Activated CD8-positive, alpha-beta memory T cell treated with anti-CD3 and anti-CD28 coated beads, Interleukin-2, amount 10 ng/mL, durations not matched to agents 7 days and 5 days (primary cell): ENCODE results near the gene AKT2. TPM values are rescaled to one million over a fixed set of nuclear protein-coding genes. Genes with fewer than 3 reads are reported as not detected.

Source experiments
- ATAC-seq: fragments of 150-1000 bp; cut with Tn5 transposase; one replicate; pipeline ENCODE4 v1.10.0; 2021; ENCODE audit warnings: moderate library complexity
- CTCF ChIA-PET: fragments of 350-600 bp; sonication (Branson Sonifier 250); formaldehyde crosslinking; loops from one replicate; lab custom pipeline; 2021; ENCODE audit warnings: antibody characterized with exemption; lab: Charles Lee
- DNase-seq: peaks from one replicate; pipeline ENCODE4 v3.0.0-alpha.2; 2020
- H3K27ac Mint-ChIP-seq: one replicate; pipeline ENCODE4 v1.8.0; 2021; ENCODE audit warnings: mild to moderate bottlenecking, mixed read lengths
- H3K27me3 Mint-ChIP-seq: one replicate; pipeline ENCODE4 v1.8.0; 2021; ENCODE audit warnings: mixed read lengths
- H3K36me3 Mint-ChIP-seq: one replicate; pipeline ENCODE4 v1.8.0; 2021; ENCODE audit warnings: mild to moderate bottlenecking, mixed read lengths
- H3K4me1 Mint-ChIP-seq: one replicate; pipeline ENCODE4 v1.8.0; 2021; ENCODE audit warnings: mixed read lengths
- H3K4me3 Mint-ChIP-seq: one replicate; pipeline ENCODE4 v1.8.0; 2021; ENCODE audit warnings: mild to moderate bottlenecking, moderate library complexity, mixed read lengths
- H3K9me3 Mint-ChIP-seq: one replicate; pipeline ENCODE4 v1.8.0; 2022; ENCODE audit warnings: low read depth, mixed read lengths
- total RNA-seq, 2 experiments: library from RNA; stranded (reverse); gene quantifications; one replicate each; pipeline ENCODE4 v1.2.3, GENCODE V29; 2021

Gene AKT2
- total RNA-seq, 2 experiments from 2014 or later, result 141 to 172 TPM

- H3K27ac Mint-ChIP-seq, result no peak within 1 kb of the TSS
- H3K9me3 Mint-ChIP-seq, result peaks cover 3% of the 10 kb centered on the region
- peaks cover 9% of the 10 kb centered on the region for H3K4me1 Mint-ChIP-seq
Observed at GRCh38 chr19:40217934-40218890, 66.9 kb downstream of the AKT2 start, which contains the start of gene TTC9B. TTC9B (minus strand) TSS chr19:40218384; CDS start chr19:40218381, 3 bp downstream.

GRCh38 chr19:40217027-40217810 lies 67.9 kb downstream of the AKT2 start:
- no peak for DNase-seq
- CTCF ChIA-PET, result interaction anchor here (0.8 to 1.9 kb wide), 5 partner anchors 10 to 472 kb away, joined by 3 to 11 read pairs (median 3); partner anchors contain the start of gene CCNP
- ATAC-seq, result no peak
- Mint-ChIP-seq H3K4me3 (no peak overlapping the region), H3K27me3 (peaks cover 41% of the 10 kb centered on the region), H3K36me3 (peaks cover 3% of the 10 kb centered on the region), H3K9me3 (peaks cover 3% of the 10 kb centered on the region), H3K4me1 (peaks cover 9% of the 10 kb centered on the region), H3K27ac (no peak overlapping the region)

More at GRCh38 chr19:40217934-40218890, 66.9 kb downstream of the AKT2 start, which contains the start of gene TTC9B:
- DNase-seq, result peak; percentile 60
- H3K4me3 Mint-ChIP-seq, result no peak within 1 kb of the TSS
- H3K36me3 Mint-ChIP-seq, result peaks cover 3% of the 10 kb centered on the region
- H3K27me3 Mint-ChIP-seq, result peaks cover 41% of the 10 kb centered on the region
- CTCF ChIA-PET, result interaction anchor here (0.6 to 1.9 kb wide), 7 partner anchors 9 to 473 kb away, joined by 3 to 11 read pairs (median 3); partner anchors contain the start of gene CCNP
- peak; percentile 70 for ATAC-seq

- H3K36me3 Mint-ChIP-seq, result no peaks in the 10 kb centered on the region
- ATAC-seq (no peak), DNase-seq (no peak)
- H3K4me1 Mint-ChIP-seq, result peaks cover 6% of the 10 kb centered on the region
- H3K9me3 Mint-ChIP-seq, result no peaks in the 10 kb centered on the region
- CTCF ChIA-PET, result interaction anchor here (1.2 kb wide), 1 partner anchor 17 kb away, joined by 5 read pairs; no protein-coding TSS in a partner anchor
- no peak overlapping the region for H3K4me3 Mint-ChIP-seq
- no peak overlapping the region for H3K27ac Mint-ChIP-seq
- H3K27me3 Mint-ChIP-seq, result peaks cover 37% of the 10 kb centered on the region
Observed at GRCh38 chr19:40216777-40217026, 68.4 kb downstream of the AKT2 start.

- Mint-ChIP-seq H3K36me3 (no peaks in the 10 kb centered on the region), H3K4me1 (peaks cover 6% of the 10 kb centered on the region), H3K9me3 (no peaks in the 10 kb centered on the region), H3K4me3 (no peak overlapping the region), H3K27me3 (peaks cover 37% of the 10 kb centered on the region), H3K27ac (no peak overlapping the region)
- ATAC-seq, result no peak
- CTCF ChIA-PET, result interaction anchor here (0.7 kb wide), 1 partner anchor 11 kb away, joined by 4 read pairs; no protein-coding TSS in a partner anchor
- DNase-seq, result no peak
Observed at GRCh38 chr19:40216013-40216776, 69.0 kb downstream of the AKT2 start.

- Mint-ChIP-seq H3K36me3 (no peaks in the 10 kb centered on the region), H3K4me3 (no peak overlapping the region), H3K27ac (no peak overlapping the region), H3K9me3 (no peaks in the 10 kb centered on the region), H3K4me1 (peaks cover 6% of the 10 kb centered on the region), H3K27me3 (peaks cover 32% of the 10 kb centered on the region)
- CTCF ChIA-PET, result no interaction called here
- no peak for ATAC-seq
- no peak for DNase-seq
Observed at GRCh38 chr19:40214936-40215335, 70.2 kb downstream of the AKT2 start.

- H3K27me3 Mint-ChIP-seq, result peaks cover 23% of the 10 kb centered on the region
- CTCF ChIA-PET, result no interaction called here
- ATAC-seq (no peak), DNase-seq (no peak)
- H3K36me3 Mint-ChIP-seq, result peaks cover 3% of the 10 kb centered on the region
- peaks cover 6% of the 10 kb centered on the region for H3K4me1 Mint-ChIP-seq
- H3K27ac Mint-ChIP-seq, result no peak overlapping the region
- no peak overlapping the region for H3K4me3 Mint-ChIP-seq
- H3K9me3 Mint-ChIP-seq, result no peaks in the 10 kb centered on the region
Observed at GRCh38 chr19:40213882-40214570, 71.1 kb downstream of the AKT2 start.

- no peak for ATAC-seq
- CTCF ChIA-PET, result no interaction called here
- H3K9me3 Mint-ChIP-seq, result no peaks in the 10 kb centered on the region
- H3K36me3 Mint-ChIP-seq, result peaks cover 3% of the 10 kb centered on the region
- H3K4me3 Mint-ChIP-seq, result no peak overlapping the region
- peaks cover 6% of the 10 kb centered on the region for H3K4me1 Mint-ChIP-seq
- no peak for DNase-seq
- H3K27ac Mint-ChIP-seq, result no peak overlapping the region
- H3K27me3 Mint-ChIP-seq, result peaks cover 16% of the 10 kb centered on the region
Observed at GRCh38 chr19:40213251-40213829, 71.8 kb downstream of the AKT2 start.

GRCh38 chr19:40210889-40211288 lies 74.3 kb downstream of the AKT2 start:
- peaks cover 1% of the 10 kb centered on the region for H3K27me3 Mint-ChIP-seq
- H3K36me3 Mint-ChIP-seq, result peaks cover 3% of the 10 kb centered on the region
- CTCF ChIA-PET, result no interaction called here

GRCh38 chr19:40208602-40209001 lies 76.5 kb downstream of the AKT2 start:
- no peak overlapping the region for H3K27ac Mint-ChIP-seq
- H3K27me3 Mint-ChIP-seq, result no peaks in the 10 kb centered on the region
- no peak overlapping the region for H3K4me3 Mint-ChIP-seq
- no peaks in the 10 kb centered on the region for H3K9me3 Mint-ChIP-seq
- no peak for DNase-seq
- H3K4me1 Mint-ChIP-seq, result no peaks in the 10 kb centered on the region
- H3K36me3 Mint-ChIP-seq, result peaks cover 3% of the 10 kb centered on the region
- no peak for ATAC-seq
- CTCF ChIA-PET, result no interaction called here

More at GRCh38 chr19:40210889-40211288, 74.3 kb downstream of the AKT2 start:
- no peak overlapping the region for H3K4me3 Mint-ChIP-seq
- H3K27ac Mint-ChIP-seq, result no peak overlapping the region
- DNase-seq, result no peak
- no peaks in the 10 kb centered on the region for H3K9me3 Mint-ChIP-seq
- no peak for ATAC-seq
- no peaks in the 10 kb centered on the region for H3K4me1 Mint-ChIP-seq

GRCh38 chr19:40205760-40206159 lies 79.4 kb downstream of the AKT2 start:
- DNase-seq (no peak), ATAC-seq (no peak)
- H3K9me3 Mint-ChIP-seq, result no peaks in the 10 kb centered on the region
- CTCF ChIA-PET, result no interaction called here
- H3K27me3 Mint-ChIP-seq, result no peaks in the 10 kb centered on the region
- H3K27ac Mint-ChIP-seq, result no peak overlapping the region
- no peaks in the 10 kb centered on the region for H3K4me1 Mint-ChIP-seq
- H3K36me3 Mint-ChIP-seq, result peaks cover 3% of the 10 kb centered on the region
- H3K4me3 Mint-ChIP-seq, result no peak overlapping the region

GRCh38 chr19:40204381-40204780 lies 80.8 kb downstream of the AKT2 start:
- ATAC-seq (no peak), DNase-seq (no peak)
- H3K4me1 Mint-ChIP-seq, result no peaks in the 10 kb centered on the region
- no peak overlapping the region for H3K27ac Mint-ChIP-seq
- H3K36me3 Mint-ChIP-seq, result peaks cover 2% of the 10 kb centered on the region
- H3K27me3 Mint-ChIP-seq, result no peaks in the 10 kb centered on the region
- H3K4me3 Mint-ChIP-seq, result no peak overlapping the region
- no peaks in the 10 kb centered on the region for H3K9me3 Mint-ChIP-seq
- CTCF ChIA-PET, result no interaction called here
